Transverse colon (tissue), 4 donors: ENCODE measurements around the gene ITGA6. TPM values are rescaled to one million over a fixed set of nuclear protein-coding genes. Genes with fewer than 3 reads are reported as not detected.

Experiments used
- DNase-seq: peaks from one replicate; pipeline ENCODE4 v3.0.0-alpha.2; 2019
- H3K27ac ChIP-seq, 4 donors: fragments of 200-600 bp; sonication (generic); 2 replicates each; pipeline ENCODE4 v1.5.1; 2016 to 2018; ENCODE audit warnings: inconsistent platforms in 4 of 4
- H3K27me3 ChIP-seq: fragments of 200-600 bp; sonication (generic); 2 replicates; pipeline ENCODE4 v1.5.1; 2017; ENCODE audit warnings: inconsistent platforms
- H3K36me3 ChIP-seq, 4 donors: fragments of 200-600 bp; sonication (generic); 2 replicates each; pipeline ENCODE4 v1.5.1; 2017 to 2019; ENCODE audit warnings: inconsistent platforms in 4 of 4
- H3K4me1 ChIP-seq, 4 donors: fragments of 200-600 bp; sonication (generic); 2 replicates each; pipeline ENCODE4 v1.5.1; 2017 to 2020; ENCODE audit warnings: inconsistent platforms in 4 of 4
- H3K4me3 ChIP-seq, 4 donors: fragments of 200-600 bp; sonication (generic); 1 replicate in 1 of 4; 2 replicates in 3 of 4; pipeline versions ENCODE4 v1.5.1 to v1.6.1; 2017 to 2019; ENCODE audit warnings: inconsistent platforms in 4 of 4
- H3K9me3 ChIP-seq, 2 donors: fragments of 200-600 bp; sonication (generic); 2 replicates each; pipeline ENCODE4 v1.5.1; 2017 to 2019; ENCODE audit warnings: inconsistent platforms in 2 of 2
- EP300 ChIP-seq: sonication (generic); formaldehyde crosslinking; IDR thresholded peaks from one replicate; pipeline ENCODE4 v1.6.1; 2017; ENCODE audit warnings: antibody characterized with exemption, low read depth
- POLR2A ChIP-seq: fragments of 450-650 bp; IDR thresholded peaks from one replicate; pipeline ENCODE4 v1.6.1; 2016; ENCODE audit warnings: antibody characterized with exemption, mild to moderate bottlenecking, moderate library complexity
- POLR2AphosphoS5 ChIP-seq, 3 donors: sonication (generic); formaldehyde crosslinking; IDR thresholded peaks; one replicate each; pipeline ENCODE4 v1.6.1; 2016; ENCODE audit warnings: antibody characterized with exemption in 3 of 3
- WGBS, 2 donors: methylation state at CpG; one replicate each; pipeline ENCODE4 v1.1.5; 2018; ENCODE audit warnings: low coverage in 1 of 2; 5-methylcytosine and 5-hydroxymethylcytosine counted together
- in situ Hi-C, 4 donors: fragments of 200-750 bp; cut with MboI; loops; one replicate each; pipeline versions ENCODE4 v1.15.0 to v1.15.1; 2017; ENCODE audit warnings: low sequenced_read_pairs in 3 of 4, low pct_ligation_motif_present in 1 of 4, low pct_unique_long_range_greater_than_20kb in 1 of 4
- intact Hi-C: fragments of 100-400 bp; cut with DNase I; formaldehyde crosslinking; loops from one replicate; pipeline ENCODE4 v1.15.1; 2023; ENCODE audit warnings: low total_unique reads
- total RNA-seq, 4 donors: library from RNA; depleted of rRNA; stranded (reverse); fragments of >200 nt; gene quantifications; one replicate each; pipeline ENCODE4 v1.1.0, GENCODE V29; 2016
- TF ChIP-seq, protein P1 (sequence below), 5 experiments: fragments of 200-600 bp in 3 of 5; fragments of 450-650 bp in 2 of 5; sonication (generic) in 3 of 5; IDR thresholded peaks; 1 replicate in 2 of 5; 2 replicates in 3 of 5; pipeline ENCODE4 v1.5.1; 2016 to 2017; ENCODE audit warnings: antibody characterized with exemption in 5 of 5, inconsistent platforms in 3 of 5, mild to moderate bottlenecking in 2 of 5, moderate library complexity in 1 of 5

ITGA6 gene
- total RNA-seq, 4 donors from 2014 or later: 80.4 to 267 (median 207) TPM

DNA sequence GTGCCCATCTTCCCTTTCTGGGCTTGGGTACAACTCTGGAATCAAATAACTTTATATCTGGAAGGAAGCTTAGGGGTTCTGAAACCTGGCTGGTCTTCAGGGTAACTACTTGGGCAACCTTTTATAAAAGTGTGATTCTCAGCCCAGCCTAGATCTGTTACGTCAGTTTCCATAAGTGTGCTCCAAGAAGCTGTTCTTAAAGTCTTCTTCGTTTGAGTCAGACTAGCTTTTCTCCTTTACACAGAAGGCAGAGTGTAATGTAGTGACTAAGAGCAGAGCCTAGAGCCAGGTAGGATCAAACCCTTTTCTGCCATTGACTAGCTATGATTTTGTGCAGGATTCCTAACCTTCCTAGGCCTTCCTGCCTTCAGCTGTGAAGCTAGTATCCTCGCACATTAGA, 5.8 kb downstream of the ITGA6 start:
- no peak for TF ChIP-seq POLR2AphosphoS5 (IDR thresholded peaks at IDR 0.05)
- no peak for TF ChIP-seq EP300
- no peak for TF ChIP-seq POLR2A
- TF ChIP-seq, protein P1, sequence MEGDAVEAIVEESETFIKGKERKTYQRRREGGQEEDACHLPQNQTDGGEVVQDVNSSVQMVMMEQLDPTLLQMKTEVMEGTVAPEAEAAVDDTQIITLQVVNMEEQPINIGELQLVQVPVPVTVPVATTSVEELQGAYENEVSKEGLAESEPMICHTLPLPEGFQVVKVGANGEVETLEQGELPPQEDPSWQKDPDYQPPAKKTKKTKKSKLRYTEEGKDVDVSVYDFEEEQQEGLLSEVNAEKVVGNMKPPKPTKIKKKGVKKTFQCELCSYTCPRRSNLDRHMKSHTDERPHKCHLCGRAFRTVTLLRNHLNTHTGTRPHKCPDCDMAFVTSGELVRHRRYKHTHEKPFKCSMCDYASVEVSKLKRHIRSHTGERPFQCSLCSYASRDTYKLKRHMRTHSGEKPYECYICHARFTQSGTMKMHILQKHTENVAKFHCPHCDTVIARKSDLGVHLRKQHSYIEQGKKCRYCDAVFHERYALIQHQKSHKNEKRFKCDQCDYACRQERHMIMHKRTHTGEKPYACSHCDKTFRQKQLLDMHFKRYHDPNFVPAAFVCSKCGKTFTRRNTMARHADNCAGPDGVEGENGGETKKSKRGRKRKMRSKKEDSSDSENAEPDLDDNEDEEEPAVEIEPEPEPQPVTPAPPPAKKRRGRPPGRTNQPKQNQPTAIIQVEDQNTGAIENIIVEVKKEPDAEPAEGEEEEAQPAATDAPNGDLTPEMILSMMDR (IDR thresholded peaks at IDR 0.05): no peak
- 55 to 93% methylated on average over 2 to 3 of the region's 3 CpGs for WGBS, 2 donors
- H3K4me1 ChIP-seq: peaks cover 12 to 80% (median 43%) of the 10 kb centered on the region in 4 donors
- H3K27me3 ChIP-seq: peaks cover 5% of the 10 kb centered on the region
- intact Hi-C loops (no loop called here), in situ Hi-C loops (no loop called here)
- H3K36me3 ChIP-seq: no peaks in the 10 kb centered on the region
- H3K4me3 ChIP-seq: no peak overlapping the region
- DNase-seq: no peak
- peak overlapping the region in 3 of 4 donors; percentile 77 to 97 (median 95) for H3K27ac ChIP-seq
- no peaks in the 10 kb centered on the region for H3K9me3 ChIP-seq

DNA sequence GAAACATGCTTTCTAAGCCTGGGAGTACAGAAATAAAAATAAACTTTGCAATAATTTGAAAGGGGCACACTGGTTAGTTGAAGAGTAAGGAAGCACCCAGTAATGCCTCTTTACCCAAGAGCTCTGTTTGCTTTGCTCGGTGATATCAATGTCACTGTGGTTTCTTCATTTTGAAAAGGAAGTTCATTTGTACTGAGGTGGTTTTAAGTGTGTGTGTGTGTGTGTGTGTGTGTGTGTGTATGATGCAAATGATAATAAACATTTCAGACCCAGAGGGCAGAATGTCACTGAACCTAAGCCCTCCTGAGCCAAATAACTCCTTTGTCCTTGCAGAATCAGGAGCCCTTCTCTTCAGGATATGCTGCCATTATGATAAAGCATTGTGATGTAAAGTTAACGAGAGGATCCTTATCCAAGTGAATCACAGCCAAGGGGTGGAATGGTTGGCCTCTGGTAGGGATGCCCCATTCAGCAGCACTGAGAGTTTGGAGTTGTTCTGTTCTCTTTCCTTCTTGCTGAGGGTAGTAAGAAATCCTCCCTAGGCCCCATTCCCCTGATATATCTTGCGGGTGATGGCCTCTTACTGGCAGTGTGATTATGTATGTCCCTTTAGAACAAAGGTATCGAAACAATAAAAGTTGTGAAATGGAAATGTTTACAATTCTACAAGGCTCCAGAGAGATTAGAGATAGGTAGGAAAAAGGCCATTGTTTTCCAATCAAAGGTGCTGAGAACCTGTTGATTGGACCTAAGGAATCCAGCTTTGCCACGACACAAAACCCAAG, 7.6 kb downstream of the ITGA6 start:
- DNase-seq: no peak
- TF ChIP-seq, protein P1 (IDR thresholded peaks at IDR 0.05): no peak
- TF ChIP-seq POLR2A (no peak), POLR2AphosphoS5 (IDR thresholded peaks at IDR 0.05) (peak in 1 of 3 donors; percentile 35), EP300 (no peak)
- intact Hi-C loops: no loop called here
- 34 to 48% methylated on average over 4 to 5 of the region's 5 CpGs for WGBS, 2 donors
- Histone ChIP-seq H3K4me3 (no peak overlapping the region), H3K36me3 (no peaks in the 10 kb centered on the region), H3K27ac (peak overlapping the region; percentile 61 to 97 (median 86)), H3K4me1 (peaks cover 29 to 94% (median 58%) of the 10 kb centered on the region in 4 donors), H3K9me3 (no peaks in the 10 kb centered on the region), H3K27me3 (no peaks in the 10 kb centered on the region)
- in situ Hi-C loops: no loop called here

DNA sequence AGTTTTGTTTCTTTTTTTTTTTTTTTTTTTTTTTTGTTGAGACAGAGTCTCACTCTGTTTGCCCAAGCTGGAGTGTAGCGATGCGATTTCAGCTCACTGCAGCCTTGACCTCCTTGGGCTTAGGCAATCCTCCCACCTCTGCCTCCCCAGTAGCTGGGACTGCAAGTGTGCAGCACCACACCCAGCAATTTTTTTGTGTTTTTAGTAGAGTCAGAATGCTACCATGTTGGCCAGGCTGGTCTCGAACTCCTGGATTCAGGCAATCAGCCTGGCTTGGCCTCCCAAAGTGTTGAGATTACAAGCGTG, 8.2 kb downstream of the ITGA6 start:
- intact Hi-C loops: no loop called here
- H3K36me3 ChIP-seq: no peaks in the 10 kb centered on the region
- TF ChIP-seq POLR2AphosphoS5 (IDR thresholded peaks at IDR 0.05) (no peak), POLR2A (no peak), EP300 (no peak)
- TF ChIP-seq, protein P1 (IDR thresholded peaks at IDR 0.05): no peak

DNA sequence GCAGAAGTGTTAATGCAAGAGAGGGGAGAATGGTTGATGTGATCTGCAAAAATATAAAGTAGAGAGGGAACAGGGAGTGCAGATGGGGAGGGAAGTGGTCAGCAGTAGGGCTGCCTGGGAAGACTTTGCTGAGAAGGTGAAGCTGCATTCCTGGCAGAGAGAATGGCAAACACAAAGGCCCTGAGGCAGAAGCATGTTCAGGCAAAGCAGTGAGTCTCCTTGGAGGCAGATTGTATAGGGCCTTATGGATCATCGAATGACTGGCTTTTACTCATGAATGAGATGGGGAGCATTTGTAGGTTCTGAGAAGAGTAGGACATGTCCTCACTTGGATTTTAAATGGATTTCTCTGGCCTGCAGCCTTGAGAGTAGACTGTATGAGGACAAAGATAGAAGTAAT, 9.5 kb downstream of the ITGA6 start:
- no peaks in the 10 kb centered on the region for H3K36me3 ChIP-seq
- no peaks in the 10 kb centered on the region for H3K9me3 ChIP-seq
- TF ChIP-seq POLR2A (no peak), EP300 (no peak), POLR2AphosphoS5 (IDR thresholded peaks at IDR 0.05) (no peak)
- TF ChIP-seq, protein P1 (IDR thresholded peaks at IDR 0.05): no peak
- 73% methylated on average over 1 of the region's 1 CpG; no CpG with 5 or more reads in 1 of the 2 donors for WGBS, 2 donors
- H3K27ac ChIP-seq: no peak overlapping the region
- no peak for DNase-seq
- H3K27me3 ChIP-seq: no peaks in the 10 kb centered on the region
- peaks cover 29 to 99% (median 65%) of the 10 kb centered on the region in 4 donors for H3K4me1 ChIP-seq
- H3K4me3 ChIP-seq: no peak overlapping the region
- in situ Hi-C loops (no loop called here), intact Hi-C loops (no loop called here)

More for the DNA sequence above, 8.2 kb downstream of the ITGA6 start:
- Histone ChIP-seq H3K4me1 (peaks cover 29 to 98% (median 62%) of the 10 kb centered on the region in 4 donors), H3K27ac (peak overlapping the region; percentile 61 to 97 (median 86)), H3K9me3 (no peaks in the 10 kb centered on the region), H3K27me3 (no peaks in the 10 kb centered on the region), H3K4me3 (no peak overlapping the region)
- 72 to 82% methylated on average over 2 to 4 of the region's 4 CpGs for WGBS, 2 donors
- in situ Hi-C loops: no loop called here
- no peak for DNase-seq
